Measurements from ENCODE around the gene UTP25. TPM values are rescaled to one million over a fixed set of nuclear protein-coding genes. Genes with fewer than 3 reads are reported as not detected.

Gene UTP25
- polyA plus RNA-seq, 1 donor from 2014 or later = 6.1 TPM

GRCh38 chr1:209810783-209811182 is 17.0 kb upstream of the UTP25 start:
- no peak overlapping the region for H3K4me3 ChIP-seq (ENCODE audit: low read length)
- H3K27ac ChIP-seq (ENCODE audit: low read length) = no peak overlapping the region
- H4K20me1 ChIP-seq (ENCODE audit: insufficient read depth) = no peaks in the 10 kb centered on the region
- no peak for TF ChIP-seq REST (IDR thresholded peaks at IDR 0.05; ENCODE audit: borderline replicate concordance)
- TF ChIP-seq EZH2 (IDR thresholded peaks at IDR 0.05; ENCODE audit: borderline replicate concordance, insufficient read depth, low read length, poor library complexity, severe bottlenecking) = no peak
- no peak for TF ChIP-seq EP300 (conservative IDR thresholded peaks at IDR 0.05; ENCODE audit: poor library complexity, severe bottlenecking)
- no peak for TF ChIP-seq POLR2AphosphoS5 (IDR thresholded peaks at IDR 0.05)
- TF ChIP-seq, protein P1, sequence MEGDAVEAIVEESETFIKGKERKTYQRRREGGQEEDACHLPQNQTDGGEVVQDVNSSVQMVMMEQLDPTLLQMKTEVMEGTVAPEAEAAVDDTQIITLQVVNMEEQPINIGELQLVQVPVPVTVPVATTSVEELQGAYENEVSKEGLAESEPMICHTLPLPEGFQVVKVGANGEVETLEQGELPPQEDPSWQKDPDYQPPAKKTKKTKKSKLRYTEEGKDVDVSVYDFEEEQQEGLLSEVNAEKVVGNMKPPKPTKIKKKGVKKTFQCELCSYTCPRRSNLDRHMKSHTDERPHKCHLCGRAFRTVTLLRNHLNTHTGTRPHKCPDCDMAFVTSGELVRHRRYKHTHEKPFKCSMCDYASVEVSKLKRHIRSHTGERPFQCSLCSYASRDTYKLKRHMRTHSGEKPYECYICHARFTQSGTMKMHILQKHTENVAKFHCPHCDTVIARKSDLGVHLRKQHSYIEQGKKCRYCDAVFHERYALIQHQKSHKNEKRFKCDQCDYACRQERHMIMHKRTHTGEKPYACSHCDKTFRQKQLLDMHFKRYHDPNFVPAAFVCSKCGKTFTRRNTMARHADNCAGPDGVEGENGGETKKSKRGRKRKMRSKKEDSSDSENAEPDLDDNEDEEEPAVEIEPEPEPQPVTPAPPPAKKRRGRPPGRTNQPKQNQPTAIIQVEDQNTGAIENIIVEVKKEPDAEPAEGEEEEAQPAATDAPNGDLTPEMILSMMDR (IDR thresholded peaks at IDR 0.05; ENCODE audit: poor library complexity, severe bottlenecking) = no peak
- TF ChIP-seq RAD21 (conservative IDR thresholded peaks at IDR 0.05) = no peak
- no peak for TF ChIP-seq TAF1 (IDR thresholded peaks at IDR 0.05; ENCODE audit: low read depth)
- no peak for TF ChIP-seq MXI1 (conservative IDR thresholded peaks at IDR 0.05; ENCODE audit: poor library complexity, severe bottlenecking)
- TF ChIP-seq SMC3 (conservative IDR thresholded peaks at IDR 0.05; ENCODE audit: poor library complexity) = no peak
- H3K9me3 ChIP-seq (ENCODE audit: low read length) = no peaks in the 10 kb centered on the region
- no peaks in the 10 kb centered on the region for H3F3A ChIP-seq (ENCODE audit: insufficient read depth, low read length, poor library complexity, severe bottlenecking)
- no peaks in the 10 kb centered on the region for H3K36me3 ChIP-seq (ENCODE audit: insufficient read depth, low read length)
- no peaks in the 10 kb centered on the region for H3K79me2 ChIP-seq (replicated peaks; ENCODE audit: insufficient read depth, low read length)
- no peak overlapping the region for H3K4me2 ChIP-seq (ENCODE audit: low read length)
- no peaks in the 10 kb centered on the region for H3K9me2 ChIP-seq (ENCODE audit: insufficient read depth, low read length)
- peaks cover 7% of the 10 kb centered on the region for H3K27me3 ChIP-seq (ENCODE audit: insufficient read depth, low read depth, low read length)
- no peak overlapping the region for H2AFZ ChIP-seq (ENCODE audit: low read depth, low read length)
- no peak overlapping the region for H3K9ac ChIP-seq (ENCODE audit: low read length)

DNA sequence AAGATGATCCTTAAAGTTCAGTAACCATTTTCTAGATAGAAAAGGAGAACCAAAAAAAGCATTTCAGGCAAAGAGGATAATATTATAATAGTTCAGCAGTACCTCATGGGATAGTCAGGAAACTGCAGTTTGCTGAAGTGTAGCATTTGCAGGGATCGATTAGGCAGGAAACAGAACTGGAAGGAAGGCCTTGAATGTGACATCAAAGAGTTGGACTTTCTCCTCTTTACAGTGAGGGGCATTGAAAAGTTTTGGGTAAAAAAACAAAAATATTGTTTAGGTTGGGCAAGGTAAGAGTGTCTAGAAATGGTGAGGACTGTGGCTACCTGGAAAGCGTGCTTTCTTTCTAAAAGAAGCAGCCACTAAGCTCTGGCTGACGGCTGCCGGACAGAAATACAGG is 13.9 kb upstream of the UTP25 start:
- Histone ChIP-seq H3K4me2 (ENCODE audit: low read length) (no peak overlapping the region), H3K4me3 (ENCODE audit: low read length) (no peak overlapping the region), H3K27me3 (ENCODE audit: insufficient read depth, low read depth, low read length) (no peaks in the 10 kb centered on the region), H4K20me1 (ENCODE audit: insufficient read depth) (no peaks in the 10 kb centered on the region), H3K36me3 (ENCODE audit: insufficient read depth, low read length) (no peaks in the 10 kb centered on the region), H3K27ac (ENCODE audit: low read length) (no peak overlapping the region), H3K79me2 (replicated peaks; ENCODE audit: insufficient read depth, low read length) (no peaks in the 10 kb centered on the region), H3K9me3 (ENCODE audit: low read length) (no peaks in the 10 kb centered on the region), H3K9me2 (ENCODE audit: insufficient read depth, low read length) (no peaks in the 10 kb centered on the region), H3F3A (ENCODE audit: insufficient read depth, low read length, poor library complexity, severe bottlenecking) (no peaks in the 10 kb centered on the region), H2AFZ (ENCODE audit: low read depth, low read length) (no peak overlapping the region), H3K9ac (ENCODE audit: low read length) (no peak overlapping the region)
- TF ChIP-seq EP300 (conservative IDR thresholded peaks at IDR 0.05; ENCODE audit: poor library complexity, severe bottlenecking) = no peak

GRCh38 chr1:209815490-209815889 is 12.3 kb upstream of the UTP25 start:
- Histone ChIP-seq H3K4me2 (ENCODE audit: low read length) (no peak overlapping the region), H3K4me3 (ENCODE audit: low read length) (no peak overlapping the region), H2AFZ (ENCODE audit: low read depth, low read length) (no peak overlapping the region), H3K36me3 (ENCODE audit: insufficient read depth, low read length) (no peaks in the 10 kb centered on the region), H3K9me2 (ENCODE audit: insufficient read depth, low read length) (no peaks in the 10 kb centered on the region), H3K9ac (ENCODE audit: low read length) (no peak overlapping the region), H3F3A (ENCODE audit: insufficient read depth, low read length, poor library complexity, severe bottlenecking) (no peaks in the 10 kb centered on the region), H3K27ac (ENCODE audit: low read length) (no peak overlapping the region), H3K27me3 (ENCODE audit: insufficient read depth, low read depth, low read length) (no peaks in the 10 kb centered on the region), H3K79me2 (replicated peaks; ENCODE audit: insufficient read depth, low read length) (no peaks in the 10 kb centered on the region), H3K9me3 (ENCODE audit: low read length) (no peaks in the 10 kb centered on the region), H4K20me1 (ENCODE audit: insufficient read depth) (no peaks in the 10 kb centered on the region)
- TF ChIP-seq MXI1 (conservative IDR thresholded peaks at IDR 0.05; ENCODE audit: poor library complexity, severe bottlenecking) (no peak), EZH2 (IDR thresholded peaks at IDR 0.05; ENCODE audit: borderline replicate concordance, insufficient read depth, low read length, poor library complexity, severe bottlenecking) (no peak), RAD21 (conservative IDR thresholded peaks at IDR 0.05) (no peak), POLR2AphosphoS5 (IDR thresholded peaks at IDR 0.05) (no peak), REST (IDR thresholded peaks at IDR 0.05; ENCODE audit: borderline replicate concordance) (no peak), SMC3 (conservative IDR thresholded peaks at IDR 0.05; ENCODE audit: poor library complexity) (no peak), EP300 (conservative IDR thresholded peaks at IDR 0.05; ENCODE audit: poor library complexity, severe bottlenecking) (no peak), TAF1 (IDR thresholded peaks at IDR 0.05; ENCODE audit: low read depth) (no peak)
- TF ChIP-seq, protein P1 (IDR thresholded peaks at IDR 0.05; ENCODE audit: poor library complexity, severe bottlenecking) = no peak
